Measurements from ENCODE around the gene CYP27C1. TPM values are rescaled to one million over a fixed set of nuclear protein-coding genes. Genes with fewer than 3 reads are reported as not detected.

Gene CYP27C1
- total RNA-seq, 4 donors from 2014 or later = 1.8 to 12.7 (median 2.9) TPM

- H3K27me3 ChIP-seq = no peaks in the 10 kb centered on the region
- H3K36me3 ChIP-seq = no peaks in the 10 kb centered on the region
- 62% methylated on average over 7 of the region's 7 CpGs for WGBS
- no peak for TF ChIP-seq POLR2A (IDR thresholded peaks at IDR 0.05)
- no peak for TF ChIP-seq CTCF (IDR thresholded peaks at IDR 0.05)
- no peak for TF ChIP-seq EP300 (IDR thresholded peaks at IDR 0.05)
- no peak for TF ChIP-seq POLR2AphosphoS5 (IDR thresholded peaks at IDR 0.05)
- H3K27ac ChIP-seq = peak overlapping the region; percentile 75
- H3K4me1 ChIP-seq = peaks cover 17% of the 10 kb centered on the region
- H3K9me3 ChIP-seq = no peaks in the 10 kb centered on the region
- DNase-seq (ENCODE audit: low spot score in 2 of 2) = no peak
- no peak overlapping the region for H3K4me3 ChIP-seq
Observed at GRCh38 chr2:127155028-127155581, 65.0 kb downstream of the CYP27C1 start.

GRCh38 chr2:127154396-127154795 lies 65.7 kb downstream of the CYP27C1 start:
- no peaks in the 10 kb centered on the region for H3K36me3 ChIP-seq
- peaks cover 17% of the 10 kb centered on the region for H3K4me1 ChIP-seq
- TF ChIP-seq POLR2AphosphoS5 (IDR thresholded peaks at IDR 0.05) = no peak
- TF ChIP-seq EP300 (IDR thresholded peaks at IDR 0.05) = no peak
- TF ChIP-seq CTCF (IDR thresholded peaks at IDR 0.05) = no peak
- TF ChIP-seq POLR2A (IDR thresholded peaks at IDR 0.05) = no peak
- peak overlapping the region; percentile 75 for H3K27ac ChIP-seq
- no peaks in the 10 kb centered on the region for H3K27me3 ChIP-seq
- no peak for DNase-seq (ENCODE audit: low spot score in 2 of 2)
- WGBS = 80% methylated on average over 4 of the region's 4 CpGs
- no peak overlapping the region for H3K4me3 ChIP-seq
- H3K9me3 ChIP-seq = no peaks in the 10 kb centered on the region

GRCh38 chr2:127153691-127154158 lies 66.4 kb downstream of the CYP27C1 start:
- no peak for DNase-seq (ENCODE audit: low spot score in 2 of 2)
- 78% methylated on average over 6 of the region's 6 CpGs for WGBS

GRCh38 chr2:127150996-127151395 lies 69.1 kb downstream of the CYP27C1 start:
- no peak for DNase-seq (ENCODE audit: low spot score in 2 of 2)
- TF ChIP-seq POLR2AphosphoS5 (IDR thresholded peaks at IDR 0.05) = no peak
- no peak for TF ChIP-seq CTCF (IDR thresholded peaks at IDR 0.05)
- no peak for TF ChIP-seq POLR2A (IDR thresholded peaks at IDR 0.05)
- TF ChIP-seq EP300 (IDR thresholded peaks at IDR 0.05) = no peak
- Histone ChIP-seq H3K4me1 (peaks cover 14% of the 10 kb centered on the region), H3K27ac (no peak overlapping the region), H3K9me3 (no peaks in the 10 kb centered on the region), H3K27me3 (no peaks in the 10 kb centered on the region), H3K36me3 (no peaks in the 10 kb centered on the region), H3K4me3 (no peak overlapping the region)
- WGBS = 100% methylated on average over 1 of the region's 1 CpG

More at GRCh38 chr2:127153691-127154158, 66.4 kb downstream of the CYP27C1 start:
- Histone ChIP-seq H3K36me3 (no peaks in the 10 kb centered on the region), H3K4me1 (peaks cover 17% of the 10 kb centered on the region), H3K27me3 (no peaks in the 10 kb centered on the region), H3K4me3 (no peak overlapping the region), H3K27ac (peak overlapping the region; percentile 75), H3K9me3 (no peaks in the 10 kb centered on the region)
- TF ChIP-seq POLR2A (IDR thresholded peaks at IDR 0.05) (no peak), CTCF (IDR thresholded peaks at IDR 0.05) (no peak), EP300 (IDR thresholded peaks at IDR 0.05) (no peak), POLR2AphosphoS5 (IDR thresholded peaks at IDR 0.05) (no peak)

- Histone ChIP-seq H3K4me3 (no peak overlapping the region), H3K4me1 (peaks cover 23% of the 10 kb centered on the region), H3K9me3 (no peaks in the 10 kb centered on the region), H3K27me3 (no peaks in the 10 kb centered on the region), H3K36me3 (no peaks in the 10 kb centered on the region), H3K27ac (no peak overlapping the region)
- 73% methylated on average over 4 of the region's 4 CpGs for WGBS
- TF ChIP-seq POLR2AphosphoS5 (IDR thresholded peaks at IDR 0.05) (no peak), POLR2A (IDR thresholded peaks at IDR 0.05) (no peak), EP300 (IDR thresholded peaks at IDR 0.05) (no peak), CTCF (IDR thresholded peaks at IDR 0.05) (no peak)
- DNase-seq (ENCODE audit: low spot score in 2 of 2) = no peak
Observed at GRCh38 chr2:127149384-127149783, 70.7 kb downstream of the CYP27C1 start.
